ENCODE data around the gene TNFRSF1B.

The TNFRSF1B gene

DNA sequence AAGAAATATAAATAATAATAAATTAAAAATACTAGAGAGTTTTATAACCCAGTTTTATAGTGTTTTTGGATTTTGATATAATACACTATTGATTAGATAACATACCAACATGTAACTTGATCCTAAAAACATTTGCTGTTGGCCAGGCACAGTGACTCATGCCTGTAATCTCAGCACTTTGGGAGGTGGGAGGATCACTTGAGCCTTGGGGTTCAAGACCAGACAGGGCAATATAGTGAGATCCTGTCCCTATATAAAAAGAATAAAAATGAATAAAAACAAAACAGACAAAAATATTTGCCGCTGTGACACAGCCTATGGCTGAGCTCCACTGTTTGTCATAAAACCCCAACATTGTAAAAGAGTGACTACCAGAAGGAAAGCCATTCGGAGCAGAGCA lies 89.1 kb downstream of the TNFRSF1B start:
- no peak for DNase-seq (ENCODE audit: insufficient read length, low spot score)
- no peak for FAIRE-seq

DNA sequence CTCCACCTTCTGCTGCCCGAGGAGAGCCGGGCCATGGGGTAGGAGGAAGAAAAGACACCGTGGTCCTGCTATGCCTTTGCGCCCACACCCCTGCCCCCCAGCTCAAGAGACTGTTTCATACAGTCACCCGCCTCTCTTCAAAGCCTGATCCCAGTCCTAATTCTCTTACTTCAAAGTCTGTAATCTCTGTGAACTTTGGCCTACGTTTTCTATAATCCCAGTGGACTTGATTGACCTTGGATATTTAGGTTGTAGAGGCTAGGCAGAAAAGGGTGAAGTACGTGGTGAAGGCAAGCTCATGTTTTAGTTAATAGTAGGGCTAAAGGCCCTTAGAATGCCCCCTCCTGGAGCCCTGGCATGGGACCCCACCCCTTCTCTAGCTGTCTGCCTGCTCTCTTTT lies 91.5 kb downstream of the TNFRSF1B start:
- DNase-seq (ENCODE audit: insufficient read length, low spot score) (no peak), FAIRE-seq (no peak)
